Right lobe of liver (tissue), 6 donors: ENCODE data around the gene KCND2. TPM values are rescaled to one million over a fixed set of nuclear protein-coding genes. Genes with fewer than 3 reads are reported as not detected.

ENCODE experiments used
- ATAC-seq, 4 donors: fragments of 200-7000 bp; cut with Tn5 transposase; one replicate each; pipeline ENCODE4 v1.9.1; 2020; ENCODE audit warnings: mild to moderate bottlenecking in 4 of 4, moderate library complexity in 4 of 4
- DNase-seq, 3 donors: peaks; one replicate each; pipeline ENCODE4 v3.0.0-alpha.2; 2020
- H3K27ac ChIP-seq, 3 donors: fragments of 200-600 bp; one replicate each; pipeline ENCODE4 v1.8.0; 2022
- H3K27me3 ChIP-seq, 2 donors: fragments of 200-600 bp; one replicate each; pipeline ENCODE4 v1.8.0; 2022
- H3K36me3 ChIP-seq, 4 donors: fragments of 200-600 bp; sonication (generic) in 1 of 4; one replicate each; pipeline versions ENCODE4 v1.5.1 to v1.8.0; 2017 to 2022; ENCODE audit warnings: control low read depth in 1 of 4
- H3K4me1 ChIP-seq, 4 donors: fragments of 200-600 bp; sonication (generic) in 1 of 4; one replicate each; pipeline versions ENCODE4 v1.5.1 to v1.8.0; 2017 to 2022; ENCODE audit warnings: control low read depth in 1 of 4
- H3K4me3 ChIP-seq, 3 donors: fragments of 200-600 bp; one replicate each; pipeline ENCODE4 v1.8.0; 2022
- H3K9me3 ChIP-seq, 4 donors: fragments of 200-600 bp; sonication (generic) in 1 of 4; one replicate each; pipeline versions ENCODE4 v1.5.1 to v1.8.0; 2017 to 2022; ENCODE audit warnings: control low read depth in 1 of 4
- POLR2A ChIP-seq: fragments of 450-650 bp; IDR thresholded peaks from one replicate; pipeline ENCODE4 v1.6.1; 2017; ENCODE audit warnings: antibody characterized with exemption, mild to moderate bottlenecking
- WGBS: methylation state at CpG from one replicate; pipeline ENCODE4 v1.1.6; 2018; ENCODE audit warnings: low coverage, low lambda C conversion rate; ENCODE audit not compliant: insufficient coverage; ENCODE audit errors: missing lambda C conversion rate; 5-methylcytosine and 5-hydroxymethylcytosine counted together
- intact Hi-C, 2 donors: fragments of 100-400 bp; cut with DNase I; formaldehyde crosslinking; loops; one replicate each; pipeline versions ENCODE4 v1.11.2 to v1.14.1; 2022
- total RNA-seq, 6 experiments: library from RNA; depleted of rRNA in 2 of 6; stranded (reverse); fragments of >200 nt in 2 of 6; fragmentation: NEBNext Ultra II Directional in 3 of 6; extraction: Animal tissue kit (Norgen Biotek cat#: 25700) in 3 of 6; gene quantifications; one replicate each; pipeline versions ENCODE4 v1.1.0 to v1.2.4, GENCODE V29; 2016 to 2023
- TF ChIP-seq, protein P1 (sequence below), 4 donors: fragments of 200-600 bp in 3 of 4; fragments of 450-650 bp in 1 of 4; IDR thresholded peaks; one replicate each; pipeline versions ENCODE4 v1.5.1 to v1.8.0; 2016 to 2022; ENCODE audit warnings: antibody characterized with exemption in 4 of 4, mild to moderate bottlenecking in 2 of 4
- donor health status: DM: no; HTN: yes; CAD: no.
- donor health status: DM: no; HTN: no; CAD: no.
- donor health status: DM: no; HTN: no; CAD: no.
- donor health status: DM: no; HTN: yes; CAD: no.
- donor health status: DM: no; HTN: yes; CAD: no.

The KCND2 gene
- total RNA-seq, 6 experiments from 2014 or later: 0.04 to 0.49 TPM; not detected in 4

GRCh38 chr7:120452665-120453064, 179.7 kb downstream of the KCND2 start:
- no peaks in the 10 kb centered on the region for H3K4me1 ChIP-seq
- H3K9me3 ChIP-seq: no peaks in the 10 kb centered on the region
- no peak overlapping the region for H3K27ac ChIP-seq
- TF ChIP-seq, protein P1, sequence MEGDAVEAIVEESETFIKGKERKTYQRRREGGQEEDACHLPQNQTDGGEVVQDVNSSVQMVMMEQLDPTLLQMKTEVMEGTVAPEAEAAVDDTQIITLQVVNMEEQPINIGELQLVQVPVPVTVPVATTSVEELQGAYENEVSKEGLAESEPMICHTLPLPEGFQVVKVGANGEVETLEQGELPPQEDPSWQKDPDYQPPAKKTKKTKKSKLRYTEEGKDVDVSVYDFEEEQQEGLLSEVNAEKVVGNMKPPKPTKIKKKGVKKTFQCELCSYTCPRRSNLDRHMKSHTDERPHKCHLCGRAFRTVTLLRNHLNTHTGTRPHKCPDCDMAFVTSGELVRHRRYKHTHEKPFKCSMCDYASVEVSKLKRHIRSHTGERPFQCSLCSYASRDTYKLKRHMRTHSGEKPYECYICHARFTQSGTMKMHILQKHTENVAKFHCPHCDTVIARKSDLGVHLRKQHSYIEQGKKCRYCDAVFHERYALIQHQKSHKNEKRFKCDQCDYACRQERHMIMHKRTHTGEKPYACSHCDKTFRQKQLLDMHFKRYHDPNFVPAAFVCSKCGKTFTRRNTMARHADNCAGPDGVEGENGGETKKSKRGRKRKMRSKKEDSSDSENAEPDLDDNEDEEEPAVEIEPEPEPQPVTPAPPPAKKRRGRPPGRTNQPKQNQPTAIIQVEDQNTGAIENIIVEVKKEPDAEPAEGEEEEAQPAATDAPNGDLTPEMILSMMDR (IDR thresholded peaks at IDR 0.05): no peak
- TF ChIP-seq POLR2A: no peak
- DNase-seq (no peak), ATAC-seq (peak in 1 of 4 donors; percentile 45)
- H3K4me3 ChIP-seq: no peak overlapping the region
- H3K27me3 ChIP-seq: no peaks in the 10 kb centered on the region
- intact Hi-C loops: no loop called here
- 0% methylated on average over 1 of the region's 7 CpGs for WGBS
- no peaks in the 10 kb centered on the region for H3K36me3 ChIP-seq

DNA sequence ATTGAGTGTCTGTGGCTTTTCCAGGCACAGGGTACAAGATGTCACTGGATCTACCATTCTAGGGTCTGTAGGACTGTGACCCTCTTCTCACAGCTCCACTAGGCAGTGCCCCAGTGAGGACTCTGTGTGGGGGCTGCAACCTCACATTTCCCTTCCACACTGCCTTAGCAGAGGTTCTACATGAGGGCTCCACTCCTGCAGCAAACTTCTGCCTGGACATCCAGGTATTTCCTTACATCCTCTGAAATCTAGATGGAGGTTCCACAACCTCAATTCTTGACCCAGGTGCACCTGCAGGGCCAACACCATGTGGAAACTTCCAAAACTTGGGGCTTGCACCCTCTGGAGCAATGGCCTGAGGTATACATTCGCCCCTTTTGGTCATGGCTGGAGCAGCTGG, 183.7 kb downstream of the KCND2 start:
- ATAC-seq: no peak

DNA sequence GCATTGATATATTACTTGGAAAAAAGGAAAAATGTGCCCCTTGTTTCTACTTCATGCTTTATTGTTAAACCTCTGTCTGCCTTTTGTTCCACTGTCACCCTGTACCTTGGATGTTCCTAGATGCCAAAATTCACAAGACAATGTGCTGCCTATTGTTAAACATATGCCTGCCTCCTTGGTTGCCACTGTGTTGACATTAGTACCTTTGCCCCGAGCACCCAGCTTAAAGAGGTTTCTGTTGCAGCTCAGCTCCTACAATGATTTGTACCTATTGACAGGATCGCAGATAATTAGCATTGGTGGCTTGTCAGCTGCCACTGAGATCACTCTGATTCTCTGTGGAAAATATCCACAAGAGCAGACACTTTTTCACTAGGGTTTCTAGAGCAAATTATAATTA, 188.0 kb downstream of the KCND2 start:
- TF ChIP-seq POLR2A: no peak
- TF ChIP-seq, protein P1 (IDR thresholded peaks at IDR 0.05): no peak
- no peak for ATAC-seq
- Histone ChIP-seq H3K4me3 (no peak overlapping the region), H3K9me3 (no peaks in the 10 kb centered on the region), H3K36me3 (no peaks in the 10 kb centered on the region), H3K27ac (no peak overlapping the region), H3K27me3 (no peaks in the 10 kb centered on the region), H3K4me1 (no peaks in the 10 kb centered on the region)
- intact Hi-C loops: no loop called here
- DNase-seq: no peak
- 4% methylated on average over 2 of the region's 2 CpGs for WGBS

More for the DNA sequence above, 183.7 kb downstream of the KCND2 start:
- Histone ChIP-seq H3K27me3 (no peaks in the 10 kb centered on the region), H3K36me3 (no peaks in the 10 kb centered on the region), H3K9me3 (no peaks in the 10 kb centered on the region), H3K4me1 (no peaks in the 10 kb centered on the region), H3K4me3 (no peak overlapping the region), H3K27ac (no peak overlapping the region)
- no peak for DNase-seq
- intact Hi-C loops: no loop called here
- TF ChIP-seq, protein P1 (IDR thresholded peaks at IDR 0.05): no peak
- no peak for TF ChIP-seq POLR2A
- WGBS: 43% methylated on average over 1 of the region's 1 CpG

- ATAC-seq: no peak
- no peaks in the 10 kb centered on the region for H3K36me3 ChIP-seq
- no peaks in the 10 kb centered on the region for H3K9me3 ChIP-seq
- intact Hi-C loops: no loop called here
- 34% methylated on average over 2 of the region's 2 CpGs for WGBS
- no peak overlapping the region for H3K27ac ChIP-seq
- no peaks in the 10 kb centered on the region for H3K4me1 ChIP-seq
- no peak for DNase-seq
- no peak for TF ChIP-seq POLR2A
- TF ChIP-seq, protein P1 (IDR thresholded peaks at IDR 0.05): no peak
- no peak overlapping the region for H3K4me3 ChIP-seq
- no peaks in the 10 kb centered on the region for H3K27me3 ChIP-seq
Measured at GRCh38 chr7:120462991-120463390, 190.0 kb downstream of the KCND2 start.

GRCh38 chr7:120464104-120464503, 191.1 kb downstream of the KCND2 start:
- 54% methylated on average over 4 of the region's 4 CpGs for WGBS
- Histone ChIP-seq H3K36me3 (no peaks in the 10 kb centered on the region), H3K27ac (no peak overlapping the region), H3K4me3 (no peak overlapping the region), H3K27me3 (no peaks in the 10 kb centered on the region), H3K9me3 (no peaks in the 10 kb centered on the region), H3K4me1 (no peaks in the 10 kb centered on the region)
- TF ChIP-seq, protein P1 (IDR thresholded peaks at IDR 0.05): no peak
- TF ChIP-seq POLR2A: no peak
- no peak for ATAC-seq
- intact Hi-C loops: no loop called here
- DNase-seq: no peak
